Measurements from ENCODE around the gene HTR2C.
"Not testable (repeated sequence)": the region's sequence is repeated elsewhere in the genome, so short reads cannot be mapped to it uniquely, and the experiment has no call there.

Gene HTR2C

DNA sequence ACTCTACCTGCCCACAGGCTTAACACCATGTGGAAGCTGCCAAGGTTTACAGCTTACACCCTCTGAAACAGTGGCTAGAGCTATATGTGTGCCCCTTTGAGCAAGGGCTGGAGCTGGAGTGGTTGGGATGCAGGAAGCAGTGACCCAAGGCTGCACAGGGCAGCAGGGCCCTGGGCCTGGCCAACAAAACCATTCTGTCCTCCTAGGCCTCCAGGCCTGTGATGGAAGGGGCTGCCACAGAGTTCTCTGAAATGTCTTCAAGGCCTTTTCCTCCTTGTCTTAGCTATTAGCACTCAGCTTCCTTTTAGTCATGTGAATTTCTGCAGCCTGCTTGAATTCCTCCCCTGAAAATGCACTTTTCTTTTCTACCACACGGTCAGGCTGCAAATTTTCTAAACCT is 348.7 kb downstream of the HTR2C start:
- DNase-seq (ENCODE audit: extremely low spot score) = no peak
- TF ChIP-seq, protein P1, sequence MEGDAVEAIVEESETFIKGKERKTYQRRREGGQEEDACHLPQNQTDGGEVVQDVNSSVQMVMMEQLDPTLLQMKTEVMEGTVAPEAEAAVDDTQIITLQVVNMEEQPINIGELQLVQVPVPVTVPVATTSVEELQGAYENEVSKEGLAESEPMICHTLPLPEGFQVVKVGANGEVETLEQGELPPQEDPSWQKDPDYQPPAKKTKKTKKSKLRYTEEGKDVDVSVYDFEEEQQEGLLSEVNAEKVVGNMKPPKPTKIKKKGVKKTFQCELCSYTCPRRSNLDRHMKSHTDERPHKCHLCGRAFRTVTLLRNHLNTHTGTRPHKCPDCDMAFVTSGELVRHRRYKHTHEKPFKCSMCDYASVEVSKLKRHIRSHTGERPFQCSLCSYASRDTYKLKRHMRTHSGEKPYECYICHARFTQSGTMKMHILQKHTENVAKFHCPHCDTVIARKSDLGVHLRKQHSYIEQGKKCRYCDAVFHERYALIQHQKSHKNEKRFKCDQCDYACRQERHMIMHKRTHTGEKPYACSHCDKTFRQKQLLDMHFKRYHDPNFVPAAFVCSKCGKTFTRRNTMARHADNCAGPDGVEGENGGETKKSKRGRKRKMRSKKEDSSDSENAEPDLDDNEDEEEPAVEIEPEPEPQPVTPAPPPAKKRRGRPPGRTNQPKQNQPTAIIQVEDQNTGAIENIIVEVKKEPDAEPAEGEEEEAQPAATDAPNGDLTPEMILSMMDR (IDR thresholded peaks at IDR 0.05; ENCODE audit: control extremely low read depth, extremely low read depth, low read depth, missing control alignments) = no peak
- POLR2A ChIA-PET = no interaction called here
- CTCF ChIA-PET = no interaction called here

- POLR2A ChIA-PET; CTCF ChIA-PET; DNase-seq (ENCODE audit: extremely low spot score): not testable (repeated sequence)
Observed at GRCh38 chrX:114933291-114933690, 349.4 kb downstream of the HTR2C start.

DNA sequence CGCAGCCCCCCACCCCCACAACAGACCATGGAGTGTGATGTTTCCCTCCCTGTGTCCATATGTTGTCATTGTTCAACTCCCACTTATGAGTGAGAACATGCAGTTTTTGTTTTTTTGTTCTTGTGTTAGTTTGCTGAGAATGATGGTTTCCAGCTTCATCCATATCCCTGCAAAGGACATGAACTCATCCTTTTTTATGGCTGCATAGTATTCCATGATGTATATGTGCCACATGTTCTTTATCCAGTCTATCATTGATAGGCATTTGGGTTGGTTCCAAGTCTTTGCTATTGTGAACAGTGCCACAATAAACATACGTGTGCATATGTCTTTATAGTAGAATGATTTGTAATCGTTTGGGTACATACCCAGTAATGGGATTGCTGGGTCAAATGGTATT is 353.2 kb downstream of the HTR2C start:
- CTCF ChIA-PET; POLR2A ChIA-PET; DNase-seq (ENCODE audit: extremely low spot score): not testable (repeated sequence)

DNA sequence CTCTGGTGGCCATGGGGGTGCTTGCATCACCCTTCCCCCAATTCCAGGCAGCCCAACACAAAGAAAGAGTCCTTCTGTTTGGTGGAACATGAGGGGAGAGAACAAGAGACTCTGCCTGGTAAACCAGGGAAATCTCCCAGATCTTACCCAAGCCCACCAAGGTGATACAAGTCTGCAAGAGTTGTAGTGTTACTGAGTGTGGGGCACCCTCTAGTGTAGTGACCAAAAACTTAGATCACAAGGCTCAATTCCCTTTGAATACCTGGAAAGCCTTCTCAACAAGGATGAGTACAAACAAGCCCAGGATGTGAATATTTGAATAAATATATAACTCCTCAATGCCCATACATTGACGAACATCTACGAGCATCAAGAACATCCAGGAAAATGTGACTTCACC is 368.8 kb downstream of the HTR2C start:
- no peak for DNase-seq (ENCODE audit: extremely low spot score)
- ChIA-PET CTCF (no interaction called here), POLR2A (no interaction called here)
- TF ChIP-seq, protein P1 (IDR thresholded peaks at IDR 0.05; ENCODE audit: control extremely low read depth, extremely low read depth, low read depth, missing control alignments) = no peak

Measured in GM10248 (cell line).